ENCODE data around the gene SLC7A5. TPM values are rescaled to one million over a fixed set of nuclear protein-coding genes. Genes with fewer than 3 reads are reported as not detected.
"Not testable (repeated sequence)": the region's sequence is repeated elsewhere in the genome, so short reads cannot be mapped to it uniquely, and the experiment has no call there.

Gene SLC7A5
- polyA plus RNA-seq, 1 donor from 2014 or later = 3.9 TPM

DNA sequence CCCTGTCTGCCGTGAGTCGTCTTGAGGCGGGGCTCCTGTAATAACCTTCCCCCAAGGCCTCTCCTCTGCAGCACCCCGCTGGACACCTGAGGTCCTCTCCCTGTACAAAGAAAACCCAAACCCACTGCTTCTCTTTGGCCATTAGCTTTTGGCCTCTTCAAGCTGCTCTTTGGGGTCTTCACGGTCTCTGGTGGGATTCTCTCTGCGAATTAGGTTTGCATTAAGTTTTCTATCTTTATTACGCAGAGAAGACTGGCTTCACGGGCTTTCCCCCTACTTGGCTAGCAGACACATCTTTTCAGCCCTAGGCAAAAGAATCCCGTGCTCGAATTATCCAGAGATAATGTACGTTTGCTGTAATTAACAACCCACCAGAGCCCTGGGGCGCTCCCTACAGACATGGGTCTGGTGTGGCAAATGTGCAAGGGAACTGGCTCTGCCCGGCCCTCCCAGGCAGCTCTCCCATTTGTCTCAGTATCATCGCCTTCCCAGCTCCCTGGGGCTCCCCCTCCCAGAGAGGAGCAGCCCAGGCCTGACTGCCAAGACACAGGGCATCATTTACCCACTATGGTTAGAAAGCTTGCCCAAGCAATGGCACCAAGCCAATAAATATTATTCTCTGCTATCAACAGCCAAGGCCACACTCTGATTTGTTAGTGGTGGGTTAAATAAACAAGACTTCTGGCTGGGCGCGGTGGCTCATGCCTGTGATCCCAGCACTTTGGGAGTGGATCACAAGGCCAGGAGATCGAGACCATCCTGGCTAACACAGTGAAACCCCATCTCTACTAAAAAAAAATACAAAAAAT, 78.8 kb downstream of the SLC7A5 start:
- H2AFZ ChIP-seq (ENCODE audit: low read depth, low read length) = no peak overlapping the region
- no peak overlapping the region for H3K4me3 ChIP-seq (ENCODE audit: low read length)
- H3K9me2 ChIP-seq (ENCODE audit: insufficient read depth, low read length) = no peaks in the 10 kb centered on the region
- H4K20me1 ChIP-seq (ENCODE audit: insufficient read depth) = no peaks in the 10 kb centered on the region
- no peaks in the 10 kb centered on the region for H3K36me3 ChIP-seq (ENCODE audit: insufficient read depth, low read length)
- TF ChIP-seq POLR2AphosphoS5 (IDR thresholded peaks at IDR 0.05) = no peak
- no peak for TF ChIP-seq EP300 (conservative IDR thresholded peaks at IDR 0.05; ENCODE audit: poor library complexity, severe bottlenecking)
- TF ChIP-seq SMC3 (conservative IDR thresholded peaks at IDR 0.05; ENCODE audit: poor library complexity) = no peak
- TF ChIP-seq EZH2 (IDR thresholded peaks at IDR 0.05; ENCODE audit: borderline replicate concordance, insufficient read depth, low read length, poor library complexity, severe bottlenecking) = no peak
- TF ChIP-seq, protein P1, sequence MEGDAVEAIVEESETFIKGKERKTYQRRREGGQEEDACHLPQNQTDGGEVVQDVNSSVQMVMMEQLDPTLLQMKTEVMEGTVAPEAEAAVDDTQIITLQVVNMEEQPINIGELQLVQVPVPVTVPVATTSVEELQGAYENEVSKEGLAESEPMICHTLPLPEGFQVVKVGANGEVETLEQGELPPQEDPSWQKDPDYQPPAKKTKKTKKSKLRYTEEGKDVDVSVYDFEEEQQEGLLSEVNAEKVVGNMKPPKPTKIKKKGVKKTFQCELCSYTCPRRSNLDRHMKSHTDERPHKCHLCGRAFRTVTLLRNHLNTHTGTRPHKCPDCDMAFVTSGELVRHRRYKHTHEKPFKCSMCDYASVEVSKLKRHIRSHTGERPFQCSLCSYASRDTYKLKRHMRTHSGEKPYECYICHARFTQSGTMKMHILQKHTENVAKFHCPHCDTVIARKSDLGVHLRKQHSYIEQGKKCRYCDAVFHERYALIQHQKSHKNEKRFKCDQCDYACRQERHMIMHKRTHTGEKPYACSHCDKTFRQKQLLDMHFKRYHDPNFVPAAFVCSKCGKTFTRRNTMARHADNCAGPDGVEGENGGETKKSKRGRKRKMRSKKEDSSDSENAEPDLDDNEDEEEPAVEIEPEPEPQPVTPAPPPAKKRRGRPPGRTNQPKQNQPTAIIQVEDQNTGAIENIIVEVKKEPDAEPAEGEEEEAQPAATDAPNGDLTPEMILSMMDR (IDR thresholded peaks at IDR 0.05; ENCODE audit: poor library complexity, severe bottlenecking) = no peak
- TF ChIP-seq, protein P2, sequence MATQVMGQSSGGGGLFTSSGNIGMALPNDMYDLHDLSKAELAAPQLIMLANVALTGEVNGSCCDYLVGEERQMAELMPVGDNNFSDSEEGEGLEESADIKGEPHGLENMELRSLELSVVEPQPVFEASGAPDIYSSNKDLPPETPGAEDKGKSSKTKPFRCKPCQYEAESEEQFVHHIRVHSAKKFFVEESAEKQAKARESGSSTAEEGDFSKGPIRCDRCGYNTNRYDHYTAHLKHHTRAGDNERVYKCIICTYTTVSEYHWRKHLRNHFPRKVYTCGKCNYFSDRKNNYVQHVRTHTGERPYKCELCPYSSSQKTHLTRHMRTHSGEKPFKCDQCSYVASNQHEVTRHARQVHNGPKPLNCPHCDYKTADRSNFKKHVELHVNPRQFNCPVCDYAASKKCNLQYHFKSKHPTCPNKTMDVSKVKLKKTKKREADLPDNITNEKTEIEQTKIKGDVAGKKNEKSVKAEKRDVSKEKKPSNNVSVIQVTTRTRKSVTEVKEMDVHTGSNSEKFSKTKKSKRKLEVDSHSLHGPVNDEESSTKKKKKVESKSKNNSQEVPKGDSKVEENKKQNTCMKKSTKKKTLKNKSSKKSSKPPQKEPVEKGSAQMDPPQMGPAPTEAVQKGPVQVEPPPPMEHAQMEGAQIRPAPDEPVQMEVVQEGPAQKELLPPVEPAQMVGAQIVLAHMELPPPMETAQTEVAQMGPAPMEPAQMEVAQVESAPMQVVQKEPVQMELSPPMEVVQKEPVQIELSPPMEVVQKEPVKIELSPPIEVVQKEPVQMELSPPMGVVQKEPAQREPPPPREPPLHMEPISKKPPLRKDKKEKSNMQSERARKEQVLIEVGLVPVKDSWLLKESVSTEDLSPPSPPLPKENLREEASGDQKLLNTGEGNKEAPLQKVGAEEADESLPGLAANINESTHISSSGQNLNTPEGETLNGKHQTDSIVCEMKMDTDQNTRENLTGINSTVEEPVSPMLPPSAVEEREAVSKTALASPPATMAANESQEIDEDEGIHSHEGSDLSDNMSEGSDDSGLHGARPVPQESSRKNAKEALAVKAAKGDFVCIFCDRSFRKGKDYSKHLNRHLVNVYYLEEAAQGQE (IDR thresholded peaks at IDR 0.05; ENCODE audit: borderline replicate concordance) = no peak
- TF ChIP-seq RAD21 (conservative IDR thresholded peaks at IDR 0.05) = no peak
- TF ChIP-seq TAF1 (IDR thresholded peaks at IDR 0.05; ENCODE audit: low read depth) = no peak
- no peaks in the 10 kb centered on the region for H3K9me3 ChIP-seq (ENCODE audit: low read length)
- H3K27ac ChIP-seq (ENCODE audit: low read length) = no peak overlapping the region
- no peaks in the 10 kb centered on the region for H3K79me2 ChIP-seq (replicated peaks; ENCODE audit: insufficient read depth, low read length)
- no peak overlapping the region for H3K4me2 ChIP-seq (ENCODE audit: low read length)
- H3K9ac ChIP-seq (ENCODE audit: low read length) = no peak overlapping the region
- H3K27me3 ChIP-seq (ENCODE audit: insufficient read depth, low read depth, low read length) = no peaks in the 10 kb centered on the region
- no peaks in the 10 kb centered on the region for H3F3A ChIP-seq (ENCODE audit: insufficient read depth, low read length, poor library complexity, severe bottlenecking)

DNA sequence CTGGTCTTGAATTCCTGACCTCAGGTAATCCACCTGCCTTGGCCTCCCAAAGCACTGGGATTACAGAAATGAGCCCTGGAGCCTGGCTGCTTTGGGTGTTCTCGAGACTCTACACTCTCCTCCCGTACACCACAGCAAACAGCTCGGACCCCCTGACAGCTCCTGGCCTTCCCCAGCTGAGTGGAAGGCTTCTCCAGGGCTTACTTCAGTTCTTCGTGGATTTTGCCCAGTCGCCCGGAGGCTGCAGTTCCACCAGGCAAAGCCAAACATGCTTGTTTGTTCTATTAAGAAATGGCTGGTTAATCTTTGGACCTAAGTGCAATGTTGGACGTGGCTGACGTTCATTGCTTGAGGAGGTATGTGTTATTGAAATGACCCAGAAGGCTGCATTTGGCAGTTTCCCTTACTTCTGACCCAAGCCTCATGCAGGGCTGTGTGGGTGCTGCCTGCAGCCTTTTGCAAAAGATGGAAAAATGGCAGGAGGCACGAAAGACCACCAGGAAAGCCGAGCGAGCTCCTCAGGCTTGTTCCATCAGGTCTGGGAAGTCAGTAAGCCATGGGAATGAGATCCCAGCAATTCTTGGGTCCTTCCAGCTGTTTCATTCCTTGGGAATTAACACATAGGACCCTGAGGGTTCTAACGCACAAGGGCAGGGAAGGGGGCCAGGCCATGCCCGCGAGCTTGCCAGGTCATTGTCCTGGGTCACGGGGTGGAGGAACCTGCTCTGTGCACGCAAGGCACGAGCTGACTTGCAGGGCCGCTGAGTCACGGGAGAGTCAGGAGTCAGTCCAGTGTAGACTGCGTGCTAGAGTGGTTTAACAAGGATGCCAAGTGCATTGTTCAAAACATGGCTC, 79.6 kb downstream of the SLC7A5 start:
- H3K9ac ChIP-seq (ENCODE audit: low read length) = no peak overlapping the region
- no peaks in the 10 kb centered on the region for H3K9me2 ChIP-seq (ENCODE audit: insufficient read depth, low read length)
- H4K20me1 ChIP-seq (ENCODE audit: insufficient read depth) = no peaks in the 10 kb centered on the region
- H3K4me2 ChIP-seq (ENCODE audit: low read length) = no peak overlapping the region
- H2AFZ ChIP-seq (ENCODE audit: low read depth, low read length) = no peak overlapping the region
- TF ChIP-seq, protein P1 (IDR thresholded peaks at IDR 0.05; ENCODE audit: poor library complexity, severe bottlenecking) = no peak
- TF ChIP-seq EZH2 (IDR thresholded peaks at IDR 0.05; ENCODE audit: borderline replicate concordance, insufficient read depth, low read length, poor library complexity, severe bottlenecking) (no peak), EP300 (conservative IDR thresholded peaks at IDR 0.05; ENCODE audit: poor library complexity, severe bottlenecking) (no peak)
- no peaks in the 10 kb centered on the region for H3K9me3 ChIP-seq (ENCODE audit: low read length)
- H3K27me3 ChIP-seq (ENCODE audit: insufficient read depth, low read depth, low read length) = no peaks in the 10 kb centered on the region
- no peaks in the 10 kb centered on the region for H3K79me2 ChIP-seq (replicated peaks; ENCODE audit: insufficient read depth, low read length)
- H3K36me3 ChIP-seq (ENCODE audit: insufficient read depth, low read length) = no peaks in the 10 kb centered on the region
- no peaks in the 10 kb centered on the region for H3F3A ChIP-seq (ENCODE audit: insufficient read depth, low read length, poor library complexity, severe bottlenecking)
- no peak overlapping the region for H3K27ac ChIP-seq (ENCODE audit: low read length)
- no peak overlapping the region for H3K4me3 ChIP-seq (ENCODE audit: low read length)

DNA sequence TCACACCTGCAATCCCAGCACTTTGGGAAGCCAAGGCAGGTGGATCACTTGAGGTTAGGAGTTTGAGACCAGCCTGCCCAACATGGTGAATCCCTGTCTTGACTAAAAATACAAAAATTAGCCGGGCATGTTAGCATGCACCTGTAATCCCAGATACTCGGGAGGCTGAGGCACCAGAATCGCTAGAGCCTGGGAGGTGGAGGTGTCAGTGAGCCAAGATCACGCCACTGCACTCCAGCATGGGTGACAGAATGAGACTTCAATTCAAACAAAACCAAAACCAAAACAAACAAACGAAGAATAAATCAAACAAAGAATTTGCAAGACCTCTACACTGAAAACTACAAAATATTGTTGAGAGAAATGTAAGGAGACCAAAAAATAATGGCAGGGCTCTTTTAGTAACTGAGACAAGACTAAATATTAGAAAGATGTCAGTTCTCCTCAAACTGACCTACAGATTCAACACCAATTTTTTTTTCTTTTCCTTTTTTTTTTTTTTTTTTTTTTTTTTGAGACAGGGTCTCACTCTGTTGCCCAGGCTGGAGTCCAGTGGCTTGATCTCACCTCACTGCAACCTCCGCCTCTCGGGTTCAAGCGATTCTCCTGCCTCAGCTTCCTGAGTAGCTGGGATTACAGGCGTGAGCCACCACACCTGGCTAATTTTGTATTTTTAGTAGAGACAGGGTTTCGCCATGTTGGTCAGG, 80.4 kb downstream of the SLC7A5 start:
- not testable (repeated sequence) for H2AFZ ChIP-seq (ENCODE audit: low read depth, low read length); H3K79me2 ChIP-seq (replicated peaks; ENCODE audit: insufficient read depth, low read length); H3K4me3 ChIP-seq (ENCODE audit: low read length); H3K4me2 ChIP-seq (ENCODE audit: low read length); H4K20me1 ChIP-seq (ENCODE audit: insufficient read depth); H3K27ac ChIP-seq (ENCODE audit: low read length); H3K27me3 ChIP-seq (ENCODE audit: insufficient read depth, low read depth, low read length); H3K9ac ChIP-seq (ENCODE audit: low read length); H3K36me3 ChIP-seq (ENCODE audit: insufficient read depth, low read length); H3K9me2 ChIP-seq (ENCODE audit: insufficient read depth, low read length); H3F3A ChIP-seq (ENCODE audit: insufficient read depth, low read length, poor library complexity, severe bottlenecking); H3K9me3 ChIP-seq (ENCODE audit: low read length)

Measured in neural cell (in vitro differentiated cells).